Peyer's patch (tissue), 4 donors: ENCODE results near the gene PER1. TPM values are rescaled to one million over a fixed set of nuclear protein-coding genes. Genes with fewer than 3 reads are reported as not detected.

ENCODE experiments used
- DNase-seq, 3 donors: peaks; one replicate each; pipeline ENCODE4 v3.0.0-alpha.2; 2017 to 2019
- H3K27ac ChIP-seq, 4 donors: fragments of 200-600 bp; sonication (generic); one replicate each; pipeline ENCODE4 v1.5.1; 2016 to 2019
- H3K27me3 ChIP-seq, 2 donors: fragments of 200-600 bp; sonication (generic); one replicate each; pipeline ENCODE4 v1.5.1; 2019
- H3K36me3 ChIP-seq, 3 donors: fragments of 200-600 bp; sonication (generic); one replicate each; pipeline ENCODE4 v1.5.1; 2016 to 2019
- H3K4me1 ChIP-seq, 4 donors: fragments of 200-600 bp; sonication (generic); one replicate each; pipeline ENCODE4 v1.5.1; 2016 to 2019
- H3K4me3 ChIP-seq, 4 donors: fragments of 200-600 bp; sonication (generic); 1 replicate in 3 of 4; 2 replicates in 1 of 4; pipeline ENCODE4 v1.5.1; 2016 to 2019; ENCODE audit warnings: mild to moderate bottlenecking in 1 of 4
- H3K9me3 ChIP-seq, 4 donors: fragments of 200-600 bp; sonication (generic); one replicate each; pipeline ENCODE4 v1.5.1; 2016 to 2019; ENCODE audit warnings: mild to moderate bottlenecking in 1 of 4
- POLR2A ChIP-seq, 2 donors: fragments of 450-650 bp; IDR thresholded peaks; one replicate each; pipeline ENCODE4 v1.5.1; 2017; ENCODE audit warnings: antibody characterized with exemption in 2 of 2, mild to moderate bottlenecking in 2 of 2, moderate library complexity in 2 of 2
- total RNA-seq, 4 donors: library from RNA; depleted of rRNA; stranded (reverse); fragments of >200 nt; gene quantifications; one replicate each; pipeline ENCODE4 v1.1.0, GENCODE V29; 2016
- TF ChIP-seq, protein P1 (sequence below), 6 experiments: fragments of 450-650 bp in 4 of 6; fragments of 200-600 bp in 2 of 6; sonication (generic) in 1 of 6; IDR thresholded peaks; one replicate each; pipeline ENCODE4 v1.5.1; 2017 to 2019; ENCODE audit warnings: antibody characterized with exemption in 6 of 6, mild to moderate bottlenecking in 3 of 6, moderate library complexity in 1 of 6

PER1 gene
- total RNA-seq, 4 donors from 2014 or later, result 67.6 to 143 (median 119) TPM

DNA sequence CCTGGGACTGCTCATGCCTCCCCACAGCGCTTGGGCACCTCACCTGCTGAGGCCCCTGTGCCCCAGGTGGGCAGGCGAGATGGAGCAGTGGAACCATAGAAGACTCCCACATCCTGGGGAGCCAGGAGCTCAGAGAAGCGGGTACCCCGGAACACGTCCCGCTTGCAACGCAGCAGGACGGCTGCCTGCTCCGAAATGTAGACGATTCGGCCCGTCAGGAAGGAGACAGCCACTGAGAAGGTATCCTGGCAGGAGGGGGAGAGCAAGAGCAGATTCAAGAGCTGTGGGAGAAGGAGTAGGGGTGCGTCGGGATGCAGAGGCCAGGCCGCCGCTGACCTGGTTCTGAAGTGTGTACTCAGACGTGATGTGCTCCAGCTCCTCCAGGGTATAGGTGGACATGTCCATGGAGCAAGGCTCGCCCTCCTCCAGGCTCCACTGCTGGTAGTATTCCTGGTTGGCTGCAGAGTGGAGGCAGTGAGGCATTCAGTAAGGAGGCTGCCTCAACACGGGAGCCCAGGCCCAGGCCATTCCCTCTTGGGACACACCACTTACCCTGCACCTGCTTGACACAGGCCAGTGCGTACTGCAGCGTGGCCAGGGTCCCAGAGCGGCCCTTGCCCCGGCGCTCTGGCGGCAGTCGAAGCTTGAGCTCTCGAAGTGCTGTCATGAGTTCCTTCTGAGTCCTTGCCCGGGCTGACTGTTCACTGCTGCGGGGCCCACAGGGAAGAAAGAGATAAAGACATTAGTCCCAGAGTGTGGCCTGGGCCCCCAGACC, 2.6 kb downstream of the PER1 start:
- H3K4me1 ChIP-seq, result peaks cover 2 to 33% (median 26%) of the 10 kb centered on the region in 4 donors
- TF ChIP-seq, protein P1, sequence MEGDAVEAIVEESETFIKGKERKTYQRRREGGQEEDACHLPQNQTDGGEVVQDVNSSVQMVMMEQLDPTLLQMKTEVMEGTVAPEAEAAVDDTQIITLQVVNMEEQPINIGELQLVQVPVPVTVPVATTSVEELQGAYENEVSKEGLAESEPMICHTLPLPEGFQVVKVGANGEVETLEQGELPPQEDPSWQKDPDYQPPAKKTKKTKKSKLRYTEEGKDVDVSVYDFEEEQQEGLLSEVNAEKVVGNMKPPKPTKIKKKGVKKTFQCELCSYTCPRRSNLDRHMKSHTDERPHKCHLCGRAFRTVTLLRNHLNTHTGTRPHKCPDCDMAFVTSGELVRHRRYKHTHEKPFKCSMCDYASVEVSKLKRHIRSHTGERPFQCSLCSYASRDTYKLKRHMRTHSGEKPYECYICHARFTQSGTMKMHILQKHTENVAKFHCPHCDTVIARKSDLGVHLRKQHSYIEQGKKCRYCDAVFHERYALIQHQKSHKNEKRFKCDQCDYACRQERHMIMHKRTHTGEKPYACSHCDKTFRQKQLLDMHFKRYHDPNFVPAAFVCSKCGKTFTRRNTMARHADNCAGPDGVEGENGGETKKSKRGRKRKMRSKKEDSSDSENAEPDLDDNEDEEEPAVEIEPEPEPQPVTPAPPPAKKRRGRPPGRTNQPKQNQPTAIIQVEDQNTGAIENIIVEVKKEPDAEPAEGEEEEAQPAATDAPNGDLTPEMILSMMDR (IDR thresholded peaks at IDR 0.05), result no peak
- TF ChIP-seq POLR2A (IDR thresholded peaks at IDR 0.05), result no peak
- DNase-seq, result no peak
- no peaks in the 10 kb centered on the region for H3K9me3 ChIP-seq
- H3K4me3 ChIP-seq, result no peak overlapping the region
- H3K36me3 ChIP-seq, result peaks cover 0 to 64% (median 9%) of the 10 kb centered on the region in 3 donors
- H3K27ac ChIP-seq, result peak overlapping the region in 2 of 4 donors; percentile 91 to 99
- H3K27me3 ChIP-seq, result no peaks in the 10 kb centered on the region

DNA sequence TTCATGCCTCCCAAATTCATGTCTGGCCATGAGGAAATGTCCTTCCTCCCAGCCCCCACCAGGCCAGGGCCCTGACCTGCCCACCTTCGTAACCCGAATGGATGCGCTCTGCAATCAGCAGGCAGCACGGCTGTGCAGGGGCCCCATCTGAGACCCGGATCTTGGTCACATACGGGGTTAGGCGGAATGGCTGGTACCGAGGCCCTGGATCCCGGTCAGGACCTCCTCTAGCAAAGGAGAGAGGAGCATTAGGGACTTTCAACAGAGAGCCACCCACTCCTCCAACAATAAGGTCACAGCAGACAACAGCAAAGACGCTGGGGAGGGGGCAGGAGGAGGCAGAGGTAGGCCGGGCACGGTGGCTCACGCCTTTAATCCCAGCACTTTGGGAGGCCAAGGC, 3.6 kb downstream of the PER1 start:
- H3K27ac ChIP-seq, result peak overlapping the region in 1 of 4 donors; percentile 3

DNA sequence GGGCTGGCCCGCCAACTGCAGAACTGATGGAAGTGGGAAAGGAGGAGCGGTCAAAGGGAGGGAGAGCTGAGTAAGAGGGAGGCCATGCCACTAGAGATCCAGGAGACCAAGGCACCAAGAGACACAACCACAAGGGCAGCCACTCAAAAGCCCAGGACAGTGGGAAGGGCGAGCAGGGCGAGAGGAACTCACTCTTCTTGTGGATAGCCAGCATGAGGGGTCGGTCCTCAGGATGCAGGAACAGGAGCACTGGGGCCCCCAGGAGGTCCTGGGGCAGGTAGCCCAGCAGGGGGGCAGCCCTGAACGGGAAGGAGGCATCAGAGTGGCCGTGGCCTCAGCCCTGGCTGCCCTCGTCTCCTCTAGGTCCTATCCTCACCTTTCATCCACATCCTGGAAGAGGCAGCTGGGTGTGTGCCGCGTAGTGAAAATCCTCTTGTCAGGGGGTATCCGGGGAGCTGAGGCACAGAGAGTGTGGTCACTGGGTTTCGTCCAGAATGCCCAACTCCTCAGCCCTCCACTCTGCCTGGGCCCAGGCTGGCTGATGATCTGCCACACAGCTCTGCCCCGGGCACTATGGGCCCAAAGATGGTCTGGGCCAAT, 4.3 kb downstream of the PER1 start:
- Histone ChIP-seq H3K4me3 (no peak overlapping the region), H3K9me3 (no peaks in the 10 kb centered on the region), H3K27ac (peak overlapping the region in 1 of 4 donors; percentile 3), H3K36me3 (peaks cover 0 to 81% (median 9%) of the 10 kb centered on the region in 3 donors), H3K27me3 (no peaks in the 10 kb centered on the region), H3K4me1 (peaks cover 2 to 23% (median 17%) of the 10 kb centered on the region in 4 donors)
- TF ChIP-seq, protein P1 (IDR thresholded peaks at IDR 0.05), result no peak
- no peak for TF ChIP-seq POLR2A (IDR thresholded peaks at IDR 0.05)
- no peak for DNase-seq

More for the DNA sequence above, 3.6 kb downstream of the PER1 start:
- Histone ChIP-seq H3K4me1 (peaks cover 2 to 27% (median 23%) of the 10 kb centered on the region in 4 donors), H3K27me3 (no peaks in the 10 kb centered on the region), H3K36me3 (peaks cover 0 to 74% (median 9%) of the 10 kb centered on the region in 3 donors), H3K4me3 (no peak overlapping the region), H3K9me3 (no peaks in the 10 kb centered on the region)
- DNase-seq, result no peak
- TF ChIP-seq POLR2A (IDR thresholded peaks at IDR 0.05), result no peak
- TF ChIP-seq, protein P1 (IDR thresholded peaks at IDR 0.05), result no peak

DNA sequence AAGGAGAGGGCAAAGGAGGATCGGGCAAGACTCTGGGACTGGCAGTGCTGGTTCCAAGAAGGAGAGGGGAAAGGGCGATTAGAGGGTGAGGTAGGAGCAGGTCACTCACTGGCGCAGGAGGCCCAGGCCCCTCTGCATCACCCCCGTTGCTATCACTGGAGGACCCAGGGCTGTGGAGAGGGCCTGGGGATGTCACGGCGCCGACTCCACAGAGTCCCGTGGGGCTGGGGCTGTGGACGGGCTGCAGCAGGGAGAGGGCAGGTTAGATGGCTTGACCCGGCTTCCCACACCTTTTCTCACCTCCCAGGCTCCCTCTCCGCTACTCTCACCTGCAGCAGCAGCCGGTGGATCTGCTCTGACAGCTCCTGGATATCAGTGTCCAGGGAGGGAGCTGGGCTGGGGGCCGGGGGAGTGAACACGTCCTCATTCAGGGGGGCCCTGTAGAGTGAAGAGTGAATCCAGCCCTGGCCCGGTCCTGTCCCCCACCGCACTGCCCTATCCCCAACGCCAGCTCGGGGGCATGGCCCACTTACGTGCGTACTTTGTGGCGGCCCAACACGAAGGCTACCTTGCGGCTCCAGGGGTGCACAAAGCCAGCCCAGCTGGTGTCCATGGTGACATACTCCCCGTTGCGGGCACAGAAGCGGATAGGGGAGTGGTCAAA, 4.9 kb downstream of the PER1 start:
- DNase-seq, result no peak
- H3K36me3 ChIP-seq, result peaks cover 0 to 87% (median 9%) of the 10 kb centered on the region in 3 donors
- H3K4me3 ChIP-seq, result no peak overlapping the region
- H3K4me1 ChIP-seq, result peaks cover 0 to 17% (median 12%) of the 10 kb centered on the region in 4 donors
- TF ChIP-seq POLR2A (IDR thresholded peaks at IDR 0.05), result no peak
- TF ChIP-seq, protein P1 (IDR thresholded peaks at IDR 0.05), result no peak
- H3K27ac ChIP-seq, result peak overlapping the region in 1 of 4 donors; percentile 10
- no peaks in the 10 kb centered on the region for H3K27me3 ChIP-seq
- H3K9me3 ChIP-seq, result no peaks in the 10 kb centered on the region

DNA sequence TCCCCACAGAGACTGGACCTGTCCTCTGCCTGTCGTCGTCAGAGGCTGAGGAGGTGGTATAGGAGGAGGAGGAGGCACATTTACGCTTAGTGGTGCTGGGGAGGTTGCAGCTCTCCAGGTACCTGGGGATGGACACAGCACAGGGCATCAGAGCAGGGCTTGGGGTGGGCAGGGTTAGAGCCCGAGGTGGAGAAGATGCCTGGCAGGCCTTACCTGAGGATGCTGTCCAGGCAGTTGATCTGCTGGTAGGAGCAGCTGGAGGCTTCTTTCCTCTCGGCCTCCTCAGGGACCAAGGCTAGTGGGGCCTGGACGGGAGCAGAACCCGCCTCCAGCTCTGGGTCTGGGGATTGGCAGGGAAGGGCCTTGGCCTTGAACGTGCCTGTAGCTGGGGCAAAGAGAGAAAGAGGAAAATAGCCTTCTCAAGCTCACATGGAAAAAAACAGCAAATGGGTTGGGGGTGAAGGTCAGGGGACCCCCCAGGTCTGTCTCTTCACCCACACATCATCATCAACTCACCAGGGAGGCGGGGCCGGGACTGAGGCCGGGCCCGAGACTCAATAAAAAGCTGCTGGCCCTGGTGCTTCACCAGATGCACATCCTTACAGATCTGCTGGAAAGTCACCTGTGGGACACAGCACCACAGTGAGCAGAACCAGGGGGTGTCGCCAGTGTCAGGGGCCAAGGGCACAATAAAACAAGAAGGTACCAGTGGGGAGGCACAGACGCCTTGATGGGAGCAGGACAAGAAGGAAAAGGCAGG, 5.6 kb downstream of the PER1 start:
- no peak for DNase-seq
- Histone ChIP-seq H3K4me3 (no peak overlapping the region), H3K27ac (peak overlapping the region in 1 of 4 donors; percentile 10), H3K27me3 (no peaks in the 10 kb centered on the region), H3K9me3 (no peaks in the 10 kb centered on the region), H3K4me1 (peaks cover 0 to 16% (median 12%) of the 10 kb centered on the region in 4 donors), H3K36me3 (peaks cover 0 to 94% (median 9%) of the 10 kb centered on the region in 3 donors)
- TF ChIP-seq, protein P1 (IDR thresholded peaks at IDR 0.05), result no peak
- no peak for TF ChIP-seq POLR2A (IDR thresholded peaks at IDR 0.05)
